Kidney (tissue), 14 donors: ENCODE measurements around the gene CDC6. TPM values are rescaled to one million over a fixed set of nuclear protein-coding genes. Genes with fewer than 3 reads are reported as not detected.
A peak's percentile ranks its signal among the peaks of the same experiment; 100 is the strongest.

ENCODE experiments used
- DNase-seq, 5 donors: peaks; one replicate each; pipeline ENCODE4 v3.0.0-alpha.2; 2013 to 2020
- FAIRE-seq: peaks from 2 replicates; lab custom pipeline; 2012; peaks lifted over from hg19 to GRCh38; lab: Jason Lieb, UNC
- H3K27ac ChIP-seq, 2 donors: one replicate each; pipeline ENCODE4 v1.7.0; 2013; ENCODE audit warnings: low read depth in 2 of 2, low read length in 2 of 2, inconsistent platforms in 1 of 2
- H3K27me3 ChIP-seq: one replicate; pipeline ENCODE4 v1.7.1; 2013; ENCODE audit warnings: low read length, inconsistent platforms; ENCODE audit not compliant: control insufficient read depth, insufficient read depth
- H3K36me3 ChIP-seq, 3 donors: one replicate each; pipeline versions ENCODE4 v1.7.0 to v1.7.1; 2013; ENCODE audit warnings: low read length in 3 of 3, control low read depth in 1 of 3, inconsistent platforms in 1 of 3; ENCODE audit not compliant: insufficient read depth in 3 of 3, control insufficient read depth in 2 of 3
- H3K4me1 ChIP-seq, 3 donors: one replicate each; pipeline versions ENCODE4 v1.7.0 to v1.7.1; 2013; ENCODE audit warnings: low read length in 3 of 3, inconsistent platforms in 1 of 3, low read depth in 1 of 3; ENCODE audit not compliant: control insufficient read depth in 2 of 3, insufficient read depth in 2 of 3
- H3K4me3 ChIP-seq, 3 donors: one replicate each; pipeline versions ENCODE4 v1.7.0 to v1.8.1; 2013; ENCODE audit warnings: low read length in 3 of 3, control low read depth in 1 of 3, inconsistent platforms in 1 of 3
- H3K9ac ChIP-seq, 3 donors: one replicate each; pipeline versions ENCODE4 v1.7.0 to v1.7.1; 2013; ENCODE audit warnings: low read length in 3 of 3, control low read depth in 1 of 3, inconsistent platforms in 1 of 3
- H3K9me3 ChIP-seq, 3 donors: one replicate each; pipeline versions ENCODE4 v1.7.0 to v1.7.1; 2013; ENCODE audit warnings: low read length in 3 of 3, control low read depth in 1 of 3, inconsistent platforms in 1 of 3; ENCODE audit not compliant: control insufficient read depth in 2 of 3, insufficient read depth in 1 of 3
- CTCF ChIP-seq: IDR thresholded peaks from 3 replicates; pipeline ENCODE4 v1.5.1; 2012; ENCODE audit warnings: mild to moderate bottlenecking, moderate library complexity, borderline replicate concordance; ENCODE audit not compliant: insufficient read depth; ENCODE audit errors: extremely low read depth
- intact Hi-C: fragments of 100-400 bp; cut with DNase I; formaldehyde crosslinking; loops from one replicate; pipeline ENCODE4 v1.11.1; 2022
- polyA plus RNA-seq: library from polyadenylated mRNA; stranded (reverse); fragments of 350-450 nt; fragmentation: Illumina TruSeq; extraction: RNeasy Lipid Tissue Mini Kit (QIAGEN cat#74804); gene quantifications from one replicate; pipeline ENCODE4 v1.2.3, GENCODE V29; 2014; ENCODE audit warnings: low read depth, low replicate concordance; ENCODE audit not compliant: insufficient read depth
- total RNA-seq: library from RNA; stranded (reverse); fragmentation: NEBNext Ultra II Directional; extraction: Animal tissue kit (Norgen Biotek cat#: 25700); gene quantifications from one replicate; pipeline ENCODE4 v1.2.1, GENCODE V29; 2021
- donor health status: control.
- donor health status: control.
- donor health status: control.
- donor health status: control.
- donor health status: control.
- donor health status: DM: yes; HTN: yes; CAD: no.
- donor health status: Normal renal cell carcinoma (clear cell type).

CDC6 gene
- total and polyA plus RNA-seq, 2 donors from 2014 or later, result 0.49 to 1.7 TPM

GRCh38 chr17:40317880-40318829 lies 30.5 kb downstream of the CDC6 start:
- FAIRE-seq, result no peak

GRCh38 chr17:40318830-40319391 lies 31.2 kb downstream of the CDC6 start:
- H3K27me3 ChIP-seq, result no peaks in the 10 kb centered on the region
- peak overlapping the region; percentile 12 to 81 (median 74) for H3K9ac ChIP-seq
- H3K36me3 ChIP-seq, result no peaks in the 10 kb centered on the region
- no peak for TF ChIP-seq CTCF
- FAIRE-seq (no peak), DNase-seq (peak in 3 of 5 donors; percentile 56 to 82 (median 67))
- H3K4me1 ChIP-seq, result peaks cover 3 to 68% (median 48%) of the 10 kb centered on the region in 3 donors
- intact Hi-C loops, result no loop called here
- H3K27ac ChIP-seq, result peak overlapping the region; percentile 34 to 91
- H3K4me3 ChIP-seq, result peak overlapping the region; percentile 44 to 79 (median 74)
- no peaks in the 10 kb centered on the region for H3K9me3 ChIP-seq

More at GRCh38 chr17:40317880-40318829, 30.5 kb downstream of the CDC6 start:
- Histone ChIP-seq H3K36me3 (no peaks in the 10 kb centered on the region), H3K9ac (peak overlapping the region; percentile 28 to 81 (median 74)), H3K27ac (peak overlapping the region; percentile 91 to 93), H3K9me3 (no peaks in the 10 kb centered on the region), H3K27me3 (no peaks in the 10 kb centered on the region), H3K4me3 (peak overlapping the region; percentile 45 to 79 (median 74)), H3K4me1 (peaks cover 3 to 68% (median 47%) of the 10 kb centered on the region in 3 donors)
- intact Hi-C loops, result no loop called here
- peak; percentile 96 to 99 (median 98) for DNase-seq
- no peak for TF ChIP-seq CTCF

GRCh38 chr17:40319651-40320540 lies 32.2 kb downstream of the CDC6 start:
- Histone ChIP-seq H3K9ac (peak overlapping the region in 2 of 3 donors; percentile 13 to 68), H3K4me3 (peak overlapping the region in 2 of 3 donors; percentile 47 to 79)
- FAIRE-seq, result no peak

More at GRCh38 chr17:40319651-40320540, 32.2 kb downstream of the CDC6 start:
- Histone ChIP-seq H3K4me1 (peaks cover 3 to 70% (median 54%) of the 10 kb centered on the region in 3 donors), H3K27me3 (no peaks in the 10 kb centered on the region), H3K9me3 (no peaks in the 10 kb centered on the region), H3K36me3 (no peaks in the 10 kb centered on the region), H3K27ac (peak overlapping the region; percentile 94 to 95)
- no peak for TF ChIP-seq CTCF
- DNase-seq, result peak in 2 of 5 donors; percentile 65 to 88
- intact Hi-C loops, result no loop called here
